Measurements from ENCODE around the gene PSD2.

The PSD2 gene

GRCh38 chr5:139839918-139840317 lies 44.3 kb downstream of the PSD2 start:
- DNase-seq, result no peak

GRCh38 chr5:139841549-139841948 lies 45.9 kb downstream of the PSD2 start:
- no peak for DNase-seq

DNA sequence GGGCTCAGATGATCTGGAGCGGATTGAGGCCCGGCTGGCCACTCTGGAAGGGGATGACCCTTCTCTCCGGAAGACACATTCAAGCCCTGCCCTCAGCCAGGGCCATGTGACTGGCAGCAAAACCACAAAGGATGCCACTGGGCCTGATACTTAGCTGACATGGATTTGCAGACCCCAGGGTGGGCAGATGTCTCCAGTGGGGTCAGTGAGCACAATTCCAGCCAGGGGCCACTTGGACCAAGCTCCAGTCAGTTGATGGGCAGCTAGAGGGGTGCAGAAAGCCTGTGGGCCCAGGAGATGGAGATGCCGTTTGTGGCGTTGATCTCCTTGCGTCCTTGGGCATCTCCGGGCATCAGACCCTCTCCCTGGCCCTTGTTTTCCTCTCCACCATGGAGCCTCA lies 46.7 kb downstream of the PSD2 start:
- no peak for DNase-seq

DNA sequence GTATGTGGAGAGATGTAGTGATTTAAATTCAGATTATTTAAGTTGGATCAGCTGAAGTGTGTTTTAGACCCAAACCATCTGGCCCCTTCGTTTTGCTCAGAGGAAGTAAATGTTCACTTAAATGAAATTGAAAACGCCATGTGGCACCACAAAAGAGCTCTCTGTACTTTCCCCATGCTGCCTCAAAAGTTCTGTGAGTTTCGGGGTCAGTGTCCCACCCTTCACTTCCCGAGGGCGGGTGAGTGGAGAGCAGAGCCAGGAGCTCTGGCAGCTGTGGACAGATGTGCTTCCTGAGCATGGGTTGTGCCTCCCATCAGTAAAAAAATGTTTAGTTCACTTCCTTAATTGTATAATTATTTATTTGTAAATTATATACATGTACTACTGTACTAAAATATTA lies 48.4 kb downstream of the PSD2 start:
- no peak for DNase-seq

DNA sequence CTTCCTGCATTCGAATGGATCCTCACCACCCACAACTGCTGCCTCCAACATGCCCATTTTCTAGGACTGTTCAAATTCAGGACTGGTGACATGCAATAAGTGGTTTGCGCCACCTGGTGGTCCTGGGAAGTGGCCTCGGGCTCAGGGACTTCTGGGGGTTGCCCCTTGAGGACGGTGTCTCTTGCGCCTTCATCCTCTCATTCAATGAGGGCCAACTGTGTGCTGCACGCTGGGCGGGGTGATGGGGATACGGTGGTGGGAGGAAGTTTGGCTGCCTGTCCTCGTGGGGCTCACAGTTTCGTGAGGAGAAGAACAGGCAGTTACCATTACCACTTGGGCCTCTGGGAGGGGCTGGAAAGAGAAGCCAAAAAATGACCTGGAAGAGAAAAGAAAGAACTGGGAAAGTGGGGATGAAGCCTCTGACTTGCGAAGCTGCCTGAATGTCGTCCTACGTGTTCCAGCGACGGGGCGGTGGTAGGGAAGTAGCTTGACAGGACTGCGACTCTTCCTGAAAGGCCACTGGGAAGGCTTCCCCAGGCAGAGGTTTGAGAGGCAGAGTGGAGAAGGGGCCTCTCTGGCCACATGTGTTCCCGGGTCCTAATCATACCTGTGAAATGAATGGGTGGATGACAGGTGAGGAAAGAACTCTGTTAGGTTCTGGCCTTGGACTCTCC lies 49.0 kb downstream of the PSD2 start:
- DNase-seq, result peak; percentile 87

- no peak for DNase-seq
Observed at GRCh38 chr5:139845846-139846681, 50.5 kb downstream of the PSD2 start.

DNA sequence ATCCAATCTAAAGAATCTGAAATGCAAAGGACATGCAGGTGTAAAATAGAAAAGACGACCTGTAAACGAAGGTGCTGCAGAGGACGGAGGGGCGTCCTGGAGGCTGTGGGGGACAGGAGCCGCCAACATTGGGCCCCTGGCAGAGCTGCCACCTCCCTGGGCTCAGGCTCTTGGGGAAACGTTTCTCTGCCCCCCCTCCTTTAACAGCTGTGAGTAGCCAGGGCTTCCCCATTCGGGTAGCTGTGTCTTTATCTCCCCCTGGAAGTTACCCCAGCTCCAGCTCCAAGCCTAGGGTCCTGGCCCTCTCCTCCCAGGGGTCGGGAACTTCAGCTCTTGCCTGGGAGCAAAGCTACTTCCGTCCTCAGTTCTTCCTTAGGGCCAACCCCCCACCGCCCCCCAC lies 51.5 kb downstream of the PSD2 start:
- DNase-seq, result no peak

GRCh38 chr5:139847790-139848507 lies 52.3 kb downstream of the PSD2 start:
- peak; percentile 87 for DNase-seq

GRCh38 chr5:139848508-139849100 lies 53.0 kb downstream of the PSD2 start:
- peak; percentile 33 for DNase-seq

- no peak for DNase-seq
Observed at GRCh38 chr5:139849501-139849900, 53.9 kb downstream of the PSD2 start.

DNA sequence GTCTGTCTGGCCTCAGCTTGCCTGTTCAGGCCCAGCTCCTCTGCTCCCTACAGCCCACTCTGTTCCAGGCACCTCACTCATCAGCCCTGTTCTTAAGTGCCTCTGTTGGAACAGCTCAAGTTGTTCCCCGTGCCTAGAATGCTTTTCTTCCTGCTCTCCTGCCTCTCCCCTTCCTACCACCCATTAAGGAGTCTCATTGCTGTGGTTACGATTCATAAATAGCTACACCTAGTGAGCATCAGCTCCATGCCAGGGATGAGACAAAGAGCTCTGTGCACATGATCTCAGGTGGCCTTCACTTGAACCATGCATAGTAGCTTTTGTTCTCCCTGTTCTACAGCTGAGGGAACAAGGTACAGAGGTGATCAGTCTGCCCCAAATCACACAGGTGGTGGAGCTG lies 54.3 kb downstream of the PSD2 start:
- DNase-seq, result no peak

- DNase-seq, result no peak
Observed at GRCh38 chr5:139850423-139851016, 54.9 kb downstream of the PSD2 start.

GRCh38 chr5:139851558-139851957 lies 56.0 kb downstream of the PSD2 start:
- no peak for DNase-seq

GRCh38 chr5:139852696-139853095 lies 57.1 kb downstream of the PSD2 start:
- no peak for DNase-seq

DNA sequence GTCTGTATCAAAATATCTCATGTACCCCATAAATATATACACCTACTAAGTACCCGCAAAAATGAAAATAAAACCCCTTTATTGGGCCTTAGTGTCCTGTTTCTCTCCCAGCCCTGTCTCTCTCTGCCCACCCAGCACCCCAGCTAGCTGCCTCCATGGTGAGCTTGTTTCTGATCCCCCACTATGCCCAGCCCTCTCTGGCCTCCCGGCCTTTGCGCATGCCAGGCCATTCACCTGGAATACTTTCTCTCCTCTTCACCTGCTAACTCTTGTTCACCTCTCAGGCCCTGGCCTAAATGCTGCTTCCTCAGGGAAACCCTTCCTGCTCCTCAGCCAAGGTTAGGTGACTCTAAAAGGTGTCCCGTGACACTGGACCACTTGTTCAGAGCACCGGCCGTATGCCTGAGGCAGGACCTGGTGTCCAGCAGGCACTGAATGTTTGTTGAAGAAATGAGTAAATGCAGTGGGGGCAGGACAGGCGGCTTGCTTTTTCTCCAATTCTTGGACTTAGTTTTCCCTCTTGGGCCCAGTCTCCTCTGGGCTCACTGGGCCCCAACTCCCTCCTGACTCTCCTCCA lies 58.5 kb downstream of the PSD2 start:
- no peak for DNase-seq

DNA sequence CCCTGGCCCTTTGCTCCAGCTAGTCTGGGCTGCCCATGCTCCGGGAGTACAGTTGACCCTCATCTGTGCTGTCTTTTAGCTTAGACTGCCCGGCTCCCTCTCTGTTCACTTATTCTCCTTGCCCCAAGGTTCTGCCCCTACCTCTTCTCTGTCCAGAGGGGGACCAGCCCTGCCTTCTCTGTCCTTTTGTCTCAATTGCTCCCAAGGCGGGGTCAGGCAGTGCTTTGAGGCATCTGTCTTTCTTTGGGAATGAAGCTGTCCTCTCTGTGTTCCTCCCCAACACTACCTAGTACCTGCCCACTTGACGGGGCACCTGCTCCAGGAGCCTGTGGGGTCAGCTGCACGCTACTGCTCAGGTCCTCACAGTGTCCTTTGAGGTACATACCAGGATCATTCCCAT lies 59.3 kb downstream of the PSD2 start:
- no peak for DNase-seq

DNA sequence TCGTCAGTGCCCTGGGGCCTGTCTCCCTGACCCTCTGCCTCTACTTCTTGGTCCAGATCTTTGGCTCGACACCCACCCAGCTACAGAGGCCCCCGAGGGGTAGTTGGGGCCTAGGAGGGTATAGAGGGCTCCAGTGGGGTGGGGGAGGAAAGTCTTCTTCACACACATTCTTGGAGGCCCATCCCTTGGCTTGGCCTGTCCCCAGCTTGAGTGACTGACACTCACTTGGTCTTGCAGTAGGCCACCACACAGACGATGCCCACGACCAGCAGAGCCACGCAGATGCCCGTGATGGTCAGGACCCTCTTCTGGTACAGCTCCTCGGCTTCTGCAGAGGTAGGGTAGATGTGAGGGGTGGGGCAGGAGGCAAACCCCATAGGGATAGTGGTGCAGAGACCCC lies 59.8 kb downstream of the PSD2 start:
- no peak for DNase-seq

GRCh38 chr5:139855946-139856540 lies 60.4 kb downstream of the PSD2 start:
- no peak for DNase-seq

GRCh38 chr5:139856714-139857113 lies 61.1 kb downstream of the PSD2 start:
- no peak for DNase-seq

DNA sequence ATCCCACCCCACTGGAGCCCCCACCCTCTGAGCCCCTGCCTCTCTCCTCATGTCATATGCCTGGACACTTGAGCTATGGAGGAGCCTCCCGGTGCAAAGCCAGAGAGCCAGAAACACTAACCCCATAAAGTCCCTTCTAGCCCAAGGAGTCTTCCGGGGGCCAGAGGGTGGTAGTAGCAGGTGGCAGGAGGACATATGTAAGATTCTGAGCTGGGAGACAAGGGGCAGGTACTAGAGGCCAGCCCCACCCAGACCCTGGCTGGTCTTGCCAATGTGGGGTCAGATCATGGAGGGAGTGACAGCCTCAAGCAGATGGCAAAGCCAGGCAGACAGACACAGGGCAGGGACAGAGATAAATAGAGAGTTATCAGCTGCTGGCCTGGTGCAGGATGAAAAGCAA lies 63.4 kb downstream of the PSD2 start:
- DNase-seq, result no peak

DNA sequence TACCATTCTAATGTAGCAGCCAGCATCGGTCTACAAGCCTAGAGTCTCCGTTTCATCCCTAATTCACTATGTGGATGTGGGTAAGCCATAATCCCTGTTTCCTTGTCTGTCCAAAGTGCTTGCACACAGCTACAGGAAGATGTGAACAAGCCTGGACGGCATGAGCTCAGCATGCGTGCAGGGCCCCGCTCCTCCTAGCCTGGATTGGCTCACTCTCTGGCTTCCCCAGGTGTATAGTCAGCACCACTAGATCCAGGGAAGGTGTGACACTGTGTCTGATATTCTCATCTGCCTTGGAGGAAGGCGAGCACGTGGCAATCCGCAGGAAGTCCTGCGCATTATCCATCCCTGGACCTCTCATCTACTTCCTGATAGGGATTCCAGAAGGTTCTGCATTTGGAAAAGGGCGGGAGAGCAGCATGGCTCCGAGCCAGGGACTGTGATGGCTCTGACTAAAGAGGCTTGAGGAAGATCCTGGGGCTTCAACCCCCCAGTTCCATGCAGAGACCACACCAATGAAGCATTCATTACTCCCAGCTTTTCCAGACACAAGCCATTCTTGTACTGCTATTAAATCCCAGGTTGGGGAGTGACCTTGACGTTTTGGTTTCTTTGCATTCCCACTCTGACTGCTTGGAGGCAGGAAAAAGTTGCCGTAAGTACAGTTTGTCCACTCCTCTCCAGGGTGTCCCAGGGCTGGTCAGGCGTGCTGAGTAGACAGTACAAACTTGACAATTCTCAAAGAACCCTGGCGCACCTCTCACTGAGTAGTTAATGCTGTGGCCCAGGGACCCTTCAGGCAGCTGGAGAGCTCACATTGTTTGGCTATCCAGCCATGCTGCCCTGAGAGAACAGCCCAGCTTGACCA lies 65.6 kb downstream of the PSD2 start:
- DNase-seq, result no peak
